DND-41 (cell line): ENCODE data around the gene KLHL42.

ENCODE experiments used
- ATAC-seq: fragments of 200-7000 bp; cut with Tn5 transposase; 3 replicates; pipeline ENCODE4 v1.9.1; 2021; ENCODE audit warnings: low read depth; ENCODE audit not compliant: insufficient read depth
- DNase-seq: peaks from one replicate; pipeline ENCODE4 v3.0.0-alpha.2; 2020
- H2AFZ ChIP-seq: 2 replicates; pipeline ENCODE4 v1.6.0; 2012; ENCODE audit warnings: low read depth, low read length
- H3K27ac ChIP-seq: 2 replicates; pipeline ENCODE4 v1.5.1; 2012; ENCODE audit warnings: low read length, inconsistent platforms
- H3K27me3 ChIP-seq: fragments of 200-600 bp; sonication (generic); 2 replicates; pipeline ENCODE4 v1.6.0; 2012; ENCODE audit warnings: low read length, mild to moderate bottlenecking, inconsistent platforms; ENCODE audit not compliant: insufficient read depth, poor library complexity
- H3K36me3 ChIP-seq: 2 replicates; pipeline ENCODE4 v1.5.1; 2012; ENCODE audit warnings: low read length, inconsistent platforms; ENCODE audit not compliant: insufficient read depth
- H3K4me1 ChIP-seq: 2 replicates; pipeline ENCODE4 v1.5.1; 2012; ENCODE audit warnings: mild to moderate bottlenecking, low read length; ENCODE audit not compliant: insufficient read depth
- H3K4me2 ChIP-seq: 2 replicates; pipeline ENCODE4 v1.6.0; 2012; ENCODE audit warnings: mild to moderate bottlenecking, moderate library complexity, low read length, inconsistent platforms; ENCODE audit not compliant: insufficient read depth
- H3K4me3 ChIP-seq, 2 experiments: fragments of 200-600 bp in 1 of 2; shearing (Covaris generic) in 1 of 2; 2 replicates each; pipeline ENCODE4 v1.5.1; 2012 to 2016; ENCODE audit warnings: inconsistent platforms in 2 of 2, low read length in 2 of 2, mild to moderate bottlenecking in 2 of 2, low read depth in 1 of 2, moderate library complexity in 1 of 2
- H3K79me2 ChIP-seq: 2 replicates; pipeline ENCODE4 v1.6.0; 2012; ENCODE audit warnings: low read length, inconsistent platforms; ENCODE audit not compliant: insufficient read depth
- H3K9ac ChIP-seq: 2 replicates; pipeline ENCODE4 v1.6.0; 2012; ENCODE audit warnings: low read depth, mild to moderate bottlenecking, inconsistent platforms, low read length, moderate library complexity
- H3K9me3 ChIP-seq: 2 replicates; pipeline ENCODE4 v1.5.1; 2012; ENCODE audit warnings: low read length, moderate library complexity, mild to moderate bottlenecking, inconsistent platforms; ENCODE audit not compliant: insufficient read depth, severe bottlenecking
- H4K20me1 ChIP-seq: 2 replicates; pipeline ENCODE4 v1.6.0; 2012; ENCODE audit warnings: low read length; ENCODE audit not compliant: insufficient read depth
- EZH2 ChIP-seq: IDR thresholded peaks from 3 replicates; pipeline ENCODE4 v1.6.1; 2012; ENCODE audit warnings: borderline replicate concordance, low read depth, mild to moderate bottlenecking, moderate library complexity, low read length, inconsistent platforms; ENCODE audit not compliant: severe bottlenecking
- TF ChIP-seq, protein P1 (sequence below): IDR thresholded peaks from 2 replicates; pipeline ENCODE4 v1.5.1; 2012; ENCODE audit warnings: borderline replicate concordance, low read length, moderate library complexity, mild to moderate bottlenecking; ENCODE audit not compliant: poor library complexity, severe bottlenecking; ENCODE audit errors: extremely low read depth

KLHL42 gene

DNA sequence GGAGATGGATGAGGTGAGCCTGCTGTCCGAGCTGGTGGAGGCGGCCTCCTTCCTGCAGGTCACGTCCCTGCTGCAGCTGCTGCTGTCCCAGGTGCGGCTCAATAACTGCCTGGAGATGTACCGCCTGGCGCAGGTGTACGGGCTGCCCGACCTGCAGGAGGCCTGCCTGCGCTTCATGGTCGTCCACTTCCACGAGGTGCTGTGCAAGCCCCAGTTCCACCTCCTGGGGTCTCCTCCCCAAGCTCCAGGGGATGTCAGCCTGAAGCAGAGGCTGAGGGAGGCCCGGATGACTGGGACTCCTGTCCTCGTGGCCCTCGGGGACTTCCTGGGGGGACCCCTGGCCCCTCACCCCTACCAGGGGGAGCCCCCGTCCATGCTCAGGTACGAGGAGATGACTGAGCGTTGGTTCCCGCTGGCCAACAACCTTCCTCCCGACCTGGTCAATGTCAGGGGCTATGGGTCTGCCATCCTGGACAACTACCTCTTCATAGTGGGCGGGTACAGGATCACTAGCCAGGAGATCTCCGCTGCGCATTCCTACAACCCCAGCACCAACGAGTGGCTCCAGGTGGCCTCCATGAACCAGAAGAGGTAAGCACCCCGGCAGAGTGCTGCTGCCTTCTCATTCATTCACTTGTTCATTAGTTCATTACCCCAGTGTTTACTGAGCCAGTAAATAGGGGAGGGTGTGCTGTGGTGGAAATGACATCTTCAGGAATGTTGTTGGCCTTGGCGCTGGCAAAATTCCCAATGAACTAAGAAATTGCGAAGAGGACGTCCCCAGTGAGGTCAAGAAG is 777 bp downstream of the KLHL42 start:
- H3K4me3 ChIP-seq: peak overlapping the region; percentile 52 to 78
- H3K9me3 ChIP-seq: no peaks in the 10 kb centered on the region
- H4K20me1 ChIP-seq: peaks cover 3% of the 10 kb centered on the region; the same call in 1 of the 2 replicates
- peak overlapping the region; percentile 96 for H3K4me2 ChIP-seq
- DNase-seq: peak; percentile 59
- peaks cover 65% of the 10 kb centered on the region for H3K79me2 ChIP-seq
- ATAC-seq: peak; percentile 61
- peak overlapping the region; percentile 94 for H2AFZ ChIP-seq
- peaks cover 60% of the 10 kb centered on the region for H3K4me1 ChIP-seq
- no peaks in the 10 kb centered on the region for H3K27me3 ChIP-seq
- H3K36me3 ChIP-seq: peaks cover 33% of the 10 kb centered on the region
- TF ChIP-seq, protein P1, sequence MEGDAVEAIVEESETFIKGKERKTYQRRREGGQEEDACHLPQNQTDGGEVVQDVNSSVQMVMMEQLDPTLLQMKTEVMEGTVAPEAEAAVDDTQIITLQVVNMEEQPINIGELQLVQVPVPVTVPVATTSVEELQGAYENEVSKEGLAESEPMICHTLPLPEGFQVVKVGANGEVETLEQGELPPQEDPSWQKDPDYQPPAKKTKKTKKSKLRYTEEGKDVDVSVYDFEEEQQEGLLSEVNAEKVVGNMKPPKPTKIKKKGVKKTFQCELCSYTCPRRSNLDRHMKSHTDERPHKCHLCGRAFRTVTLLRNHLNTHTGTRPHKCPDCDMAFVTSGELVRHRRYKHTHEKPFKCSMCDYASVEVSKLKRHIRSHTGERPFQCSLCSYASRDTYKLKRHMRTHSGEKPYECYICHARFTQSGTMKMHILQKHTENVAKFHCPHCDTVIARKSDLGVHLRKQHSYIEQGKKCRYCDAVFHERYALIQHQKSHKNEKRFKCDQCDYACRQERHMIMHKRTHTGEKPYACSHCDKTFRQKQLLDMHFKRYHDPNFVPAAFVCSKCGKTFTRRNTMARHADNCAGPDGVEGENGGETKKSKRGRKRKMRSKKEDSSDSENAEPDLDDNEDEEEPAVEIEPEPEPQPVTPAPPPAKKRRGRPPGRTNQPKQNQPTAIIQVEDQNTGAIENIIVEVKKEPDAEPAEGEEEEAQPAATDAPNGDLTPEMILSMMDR: peak; percentile 45
- no peak for TF ChIP-seq EZH2
- H3K9ac ChIP-seq: peak overlapping the region; percentile 90
- peak overlapping the region; percentile 82 for H3K27ac ChIP-seq

GRCh38 chr12:27781680-27782079 is 1.6 kb downstream of the KLHL42 start:
- Histone ChIP-seq H3K27me3 (no peaks in the 10 kb centered on the region), H3K79me2 (peaks cover 73% of the 10 kb centered on the region), H3K4me1 (peaks cover 65% of the 10 kb centered on the region), H3K4me3 (peak overlapping the region; percentile 52 to 78; a peak in 3 of 4 replicates), H3K9me3 (no peaks in the 10 kb centered on the region), H2AFZ (no peak overlapping the region), H4K20me1 (peaks cover 3% of the 10 kb centered on the region; the same call in 1 of the 2 replicates), H3K36me3 (peaks cover 33% of the 10 kb centered on the region), H3K4me2 (peak overlapping the region; percentile 96), H3K27ac (peak overlapping the region; percentile 82), H3K9ac (peak overlapping the region; percentile 90)
- no peak for DNase-seq
- ATAC-seq: no peak
- no peak for TF ChIP-seq EZH2

DNA sequence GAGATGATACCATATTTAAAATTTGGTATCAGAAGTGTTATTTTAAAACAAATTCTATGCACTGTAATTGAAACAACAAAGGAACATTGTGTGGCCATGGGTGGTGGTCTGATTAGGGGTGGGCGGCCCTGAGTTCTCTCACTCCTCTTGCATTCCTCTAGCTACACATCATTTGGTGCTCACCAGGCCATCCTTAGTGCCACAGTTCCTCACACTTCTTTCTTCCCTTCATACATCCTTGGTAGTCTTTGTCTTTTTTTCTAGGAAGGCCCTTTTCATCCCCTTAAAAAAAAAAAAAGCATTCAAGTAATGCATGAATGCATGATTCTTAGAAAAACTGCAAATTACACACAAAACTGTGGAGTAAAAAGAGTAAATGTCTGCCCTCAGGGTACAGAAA is 2.4 kb downstream of the KLHL42 start:
- peak overlapping the region in 1 of 2 experiments; percentile 78; a peak in 1 of 4 replicates for H3K4me3 ChIP-seq
- H2AFZ ChIP-seq: no peak overlapping the region
- H3K79me2 ChIP-seq: peaks cover 81% of the 10 kb centered on the region
- H3K4me1 ChIP-seq: peaks cover 65% of the 10 kb centered on the region
- TF ChIP-seq, protein P1: no peak
- TF ChIP-seq EZH2: no peak
- H4K20me1 ChIP-seq: peaks cover 4% of the 10 kb centered on the region; the same call in 1 of the 2 replicates
- H3K9me3 ChIP-seq: no peaks in the 10 kb centered on the region
- H3K9ac ChIP-seq: no peak overlapping the region
- DNase-seq (no peak), ATAC-seq (no peak)
- H3K27ac ChIP-seq: no peak overlapping the region
- H3K4me2 ChIP-seq: peak overlapping the region; percentile 96
- no peaks in the 10 kb centered on the region for H3K27me3 ChIP-seq
- H3K36me3 ChIP-seq: peaks cover 39% of the 10 kb centered on the region

DNA sequence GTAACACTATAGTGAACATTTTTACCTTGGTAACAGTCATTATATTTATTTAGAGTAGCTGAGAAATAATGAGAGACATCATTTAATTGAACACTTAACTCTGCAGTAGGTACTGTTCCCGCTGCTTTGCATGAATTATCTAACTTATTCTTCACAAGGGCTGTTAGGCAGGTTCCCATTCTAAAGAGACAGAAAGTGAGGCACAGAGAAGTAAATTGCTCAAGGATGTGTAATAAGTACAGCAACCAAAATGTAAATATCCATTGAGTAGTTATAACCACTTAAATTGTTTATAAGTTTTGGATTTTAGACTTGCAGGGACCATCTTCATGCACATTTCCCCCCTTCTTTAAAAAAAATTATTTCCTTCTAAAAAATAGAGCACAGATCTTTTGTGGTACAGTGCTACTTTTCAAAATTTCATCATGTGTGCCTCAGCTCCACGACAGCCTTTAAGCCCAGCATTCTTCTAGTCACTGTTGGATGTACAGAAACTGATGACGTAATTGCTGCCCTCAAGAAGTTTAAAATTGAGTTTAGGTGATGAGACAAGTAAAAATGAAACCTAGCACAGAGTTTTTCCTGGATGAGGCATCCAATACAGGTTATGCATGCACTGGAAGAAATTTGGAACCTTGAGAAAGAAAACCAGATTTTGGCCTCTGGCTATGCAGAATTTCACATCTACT is 6.0 kb downstream of the KLHL42 start:
- TF ChIP-seq EZH2: no peak
- TF ChIP-seq, protein P1: no peak
- H3K36me3 ChIP-seq: peaks cover 67% of the 10 kb centered on the region
- no peak overlapping the region for H3K4me3 ChIP-seq
- H3K27ac ChIP-seq: no peak overlapping the region
- peaks cover 27% of the 10 kb centered on the region; the same call in 1 of the 2 replicates for H4K20me1 ChIP-seq
- H3K4me1 ChIP-seq: peaks cover 50% of the 10 kb centered on the region
- peak; percentile 29; the same call in 1 of the 3 replicates for ATAC-seq
- H3K4me2 ChIP-seq: peak overlapping the region; percentile 48; the same call in 1 of the 2 replicates
- no peak overlapping the region for H2AFZ ChIP-seq
- H3K9ac ChIP-seq: no peak overlapping the region
- DNase-seq: no peak
- no peaks in the 10 kb centered on the region for H3K9me3 ChIP-seq
- no peaks in the 10 kb centered on the region for H3K27me3 ChIP-seq
- peaks cover 91% of the 10 kb centered on the region for H3K79me2 ChIP-seq
